ENCODE results near the gene HMGXB4.

The HMGXB4 gene

DNA sequence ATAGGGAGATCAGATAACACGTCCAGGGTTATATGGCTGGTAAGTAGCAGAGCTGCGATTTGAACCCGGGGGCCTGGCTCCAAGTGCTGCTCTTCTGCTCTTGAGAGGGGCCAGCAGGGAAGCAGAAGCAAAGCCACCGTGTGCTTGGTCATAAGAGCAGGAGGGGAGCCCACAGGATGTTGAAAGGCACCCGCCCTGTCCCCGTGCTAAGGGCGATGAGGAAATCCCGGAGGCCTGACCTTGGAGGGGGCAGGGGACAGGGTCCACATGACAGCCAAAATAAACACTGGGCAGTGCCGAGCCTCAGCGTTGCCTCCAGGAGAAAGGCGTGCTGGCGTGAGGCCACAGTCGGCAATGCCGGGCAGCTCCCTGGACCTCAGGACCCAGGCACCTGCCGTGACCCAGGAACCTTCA lies 71.2 kb downstream of the HMGXB4 start:
- no peak for DNase-seq

GRCh38 chr22:35329114-35329847 lies 72.0 kb downstream of the HMGXB4 start:
- no peak for DNase-seq

GRCh38 chr22:35330258-35330861 lies 73.1 kb downstream of the HMGXB4 start:
- DNase-seq, result peak; percentile 31

DNA sequence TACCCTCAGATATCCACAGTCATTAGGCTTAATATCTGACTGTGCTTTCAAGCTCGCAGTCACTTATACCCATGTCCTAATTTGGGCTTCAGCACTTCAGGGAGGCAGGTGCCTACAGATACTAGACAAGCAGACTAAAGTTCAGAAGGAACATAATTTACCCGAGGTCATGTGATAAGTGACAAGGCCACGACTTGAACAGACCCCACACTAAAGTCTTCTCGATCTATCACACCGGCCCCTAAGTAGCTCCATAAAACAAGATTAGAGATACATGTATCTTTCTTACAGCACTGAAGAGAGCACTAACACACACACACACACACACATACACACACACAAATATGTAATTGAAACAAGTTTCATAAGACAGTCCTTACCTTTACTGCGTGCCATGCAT lies 75.0 kb downstream of the HMGXB4 start:
- no peak for DNase-seq

DNA sequence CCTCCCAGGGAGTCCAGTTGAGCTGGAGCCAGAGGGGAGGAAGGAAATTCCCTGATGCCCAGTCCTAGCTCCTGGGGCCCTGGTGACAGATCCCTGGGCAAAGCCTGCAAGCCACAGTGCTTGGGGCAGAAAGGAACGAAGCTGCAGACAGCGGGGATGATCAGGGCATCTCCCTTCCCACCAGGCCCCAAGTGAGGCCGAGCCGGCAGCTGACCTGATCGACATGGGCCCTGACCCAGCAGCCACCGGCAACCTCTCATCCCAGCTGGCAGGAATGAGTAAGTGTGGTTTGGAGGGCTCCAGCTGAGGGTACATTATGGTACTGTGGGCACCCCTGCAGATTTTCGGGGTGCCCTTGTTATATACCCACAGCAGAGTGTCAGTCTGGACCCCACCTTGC lies 75.9 kb downstream of the HMGXB4 start:
- DNase-seq, result no peak

DNA sequence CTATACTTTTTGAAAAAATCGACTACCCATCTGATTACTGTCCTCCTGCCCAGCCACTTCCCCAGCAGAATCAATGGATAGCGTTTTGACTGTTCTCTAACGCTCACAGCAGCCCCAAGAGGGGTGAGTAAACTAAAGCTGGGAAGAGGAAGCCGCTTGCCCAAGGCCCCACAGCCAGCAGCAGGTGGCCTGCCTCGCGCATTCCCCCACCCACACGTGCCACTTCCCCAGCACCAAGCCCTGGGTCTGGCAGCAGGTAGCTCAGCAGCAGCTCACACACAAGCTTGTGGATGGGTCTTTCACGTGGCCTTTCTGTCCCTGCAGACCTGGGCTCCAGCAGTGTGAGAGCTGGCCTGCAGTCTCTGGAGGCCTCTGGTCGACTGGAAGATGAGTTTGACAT lies 76.7 kb downstream of the HMGXB4 start:
- no peak for DNase-seq

DNA sequence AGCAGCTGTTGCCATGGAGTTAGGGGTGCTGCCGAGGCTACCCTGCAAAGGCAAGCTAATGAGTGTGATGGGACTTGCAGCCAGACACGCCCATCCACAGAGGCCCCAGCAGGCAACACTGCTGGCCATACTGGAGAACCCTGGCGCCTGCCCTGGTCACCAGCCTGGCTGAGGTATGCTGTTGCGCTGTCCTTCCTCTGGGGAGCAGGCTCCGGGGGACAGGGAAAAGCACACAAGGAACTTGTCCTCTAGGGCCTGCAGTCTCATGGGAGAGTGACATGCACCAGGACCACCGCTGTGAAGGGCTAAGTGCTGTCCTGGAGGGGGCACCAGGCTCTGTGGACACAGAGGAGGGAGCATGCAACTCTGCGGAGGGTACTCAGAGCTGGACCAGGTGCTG lies 78.2 kb downstream of the HMGXB4 start:
- DNase-seq, result no peak

- DNase-seq, result no peak
Measured at GRCh38 chr22:35335936-35336781, 78.9 kb downstream of the HMGXB4 start.

DNA sequence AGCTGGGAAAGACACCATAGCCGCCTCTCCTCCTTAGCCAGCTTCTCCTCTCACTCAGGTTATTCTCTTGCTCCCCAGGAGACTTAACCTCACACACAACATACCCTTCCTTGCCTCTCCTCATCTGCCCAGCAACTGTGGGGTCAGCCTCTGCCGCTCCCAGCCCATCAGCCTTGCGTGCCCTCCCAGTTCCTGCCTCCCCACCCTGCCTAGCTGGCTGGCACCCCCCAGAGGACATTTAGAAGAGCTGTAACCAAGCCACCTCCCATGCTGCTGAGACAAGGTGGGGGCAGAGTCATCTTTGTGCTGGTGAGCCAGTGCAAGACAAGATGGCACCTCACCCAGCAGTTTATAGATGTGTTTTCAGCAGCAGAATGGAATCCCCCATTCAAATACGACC lies 80.6 kb downstream of the HMGXB4 start:
- no peak for DNase-seq

GRCh38 chr22:35341090-35341874 lies 84.0 kb downstream of the HMGXB4 start:
- no peak for DNase-seq

DNA sequence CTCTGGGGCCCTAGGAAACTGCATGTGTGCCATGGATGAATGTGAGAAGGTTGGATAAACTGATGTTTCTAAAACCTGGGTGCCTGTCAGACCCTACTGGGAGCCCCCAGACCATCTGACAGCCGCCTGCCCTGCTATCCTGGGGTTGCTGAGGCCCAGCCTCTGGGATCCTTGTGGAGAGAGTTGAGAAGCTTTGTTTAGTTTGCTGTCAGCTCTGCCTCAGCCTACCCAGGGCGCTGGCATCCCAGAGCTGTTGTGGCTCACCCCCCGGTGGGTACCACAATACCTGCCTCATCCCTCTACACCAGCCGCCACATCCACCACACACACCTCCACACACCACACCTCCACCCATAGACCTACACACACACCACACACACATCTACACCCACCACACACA lies 85.1 kb downstream of the HMGXB4 start:
- DNase-seq, result no peak

DNA sequence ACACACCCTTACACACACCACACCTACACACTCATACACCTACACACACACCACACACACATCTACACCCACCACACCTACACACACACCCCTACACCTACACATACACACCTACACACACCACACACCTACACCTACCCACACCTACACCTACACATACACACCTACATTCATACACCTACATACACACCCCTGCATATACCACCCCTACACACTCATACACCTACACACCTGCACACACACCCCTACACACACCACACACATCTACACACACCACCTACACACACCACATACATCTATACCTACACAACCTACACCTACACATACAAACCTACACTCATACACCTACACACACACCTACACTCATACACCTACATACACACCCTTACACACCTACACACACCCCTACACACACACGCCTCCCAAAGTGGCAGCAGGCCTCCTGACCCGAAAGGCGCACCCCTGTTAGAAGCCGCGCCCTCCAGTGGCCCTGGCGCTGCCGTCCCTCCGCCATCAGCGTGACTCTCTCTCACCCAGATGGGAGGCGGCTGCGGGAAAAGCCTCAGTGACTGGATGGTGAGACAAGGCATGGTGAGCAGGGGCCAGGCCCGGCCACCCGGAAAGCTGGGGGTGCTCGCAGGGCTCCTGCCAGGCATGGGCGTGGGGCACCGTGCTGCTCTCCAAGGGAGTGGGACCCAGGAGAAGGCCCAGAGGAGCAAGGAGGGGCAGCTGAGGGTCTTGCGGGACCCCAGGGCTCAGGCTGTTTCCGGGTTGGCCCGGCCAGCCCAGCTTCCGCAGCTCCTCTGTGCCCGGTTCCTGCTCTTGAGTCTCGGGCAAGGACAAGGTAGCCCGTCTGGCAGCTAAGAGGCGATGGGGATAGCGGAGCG lies 86.6 kb downstream of the HMGXB4 start:
- DNase-seq, result no peak

DNA sequence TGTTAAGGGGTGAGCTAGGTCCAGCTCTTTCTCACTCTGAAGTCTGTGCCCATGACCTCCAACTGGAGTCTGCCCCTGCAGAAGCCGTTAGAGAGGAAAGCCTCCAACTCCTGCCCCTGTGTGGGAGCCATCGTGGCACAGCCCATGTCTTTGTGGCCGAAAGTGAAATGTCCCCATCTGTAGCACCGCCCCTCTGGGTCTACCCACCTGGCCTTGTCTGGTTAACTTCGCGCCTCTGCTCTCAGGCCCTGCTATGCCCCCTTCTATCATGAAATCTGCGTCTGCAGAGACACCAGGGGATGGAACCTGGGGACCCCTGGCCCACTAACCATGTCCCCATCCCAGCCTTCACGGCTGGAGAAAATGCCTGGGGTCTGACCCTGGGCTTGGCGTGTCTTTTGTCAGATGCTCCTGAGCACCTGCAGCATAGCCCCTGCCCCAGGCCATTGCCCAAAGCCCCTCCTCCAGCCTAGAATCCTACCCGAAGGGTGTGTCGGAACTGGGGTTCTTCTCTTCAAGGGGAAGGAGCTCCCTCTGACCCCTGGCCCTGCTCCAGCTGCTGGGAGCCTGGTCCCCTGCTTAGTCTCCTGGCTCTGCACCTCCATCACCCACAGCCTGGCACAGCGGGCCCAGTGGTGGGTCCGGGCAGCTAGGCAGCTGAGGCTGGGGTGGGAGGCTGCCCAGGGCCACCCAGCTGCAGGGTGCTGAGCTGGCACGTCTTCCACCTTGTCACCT lies 87.8 kb downstream of the HMGXB4 start:
- no peak for DNase-seq

Measured in activated gamma-delta T cell treated with Interleukin-2 at 50 U/mL for 16 hours (primary cell).